Heart right ventricle (tissue), 16 donors: ENCODE data around the gene PGLYRP3. TPM values are rescaled to one million over a fixed set of nuclear protein-coding genes. Genes with fewer than 3 reads are reported as not detected.

ENCODE experiments used
- ATAC-seq, 8 donors: fragments of 200-7000 bp; cut with Tn5 transposase; one replicate each; pipeline ENCODE4 v1.9.1; 2020; ENCODE audit warnings: mild to moderate bottlenecking in 8 of 8, moderate library complexity in 8 of 8, moderate number of reproducible peaks in 1 of 8
- DNase-seq, 2 donors: peaks; one replicate each; pipeline ENCODE4 v3.0.0-alpha.2; 2020
- H3K27ac ChIP-seq, 10 donors: fragments of 200-600 bp; sonication (generic) in 2 of 10; one replicate each; pipeline versions ENCODE4 v1.5.0 to v1.8.0; 2020 to 2022; ENCODE audit warnings: mild to moderate bottlenecking in 3 of 10
- H3K27me3 ChIP-seq, 7 donors: fragments of 200-600 bp; one replicate each; pipeline ENCODE4 v1.8.0; 2021 to 2022; ENCODE audit warnings: mild to moderate bottlenecking in 2 of 7
- H3K36me3 ChIP-seq, 9 donors: fragments of 200-600 bp; sonication (generic) in 1 of 9; one replicate each; pipeline versions ENCODE4 v1.5.0 to v1.8.0; 2020 to 2022; ENCODE audit warnings: mild to moderate bottlenecking in 2 of 9
- H3K4me1 ChIP-seq, 9 donors: fragments of 200-600 bp; sonication (generic) in 1 of 9; one replicate each; pipeline versions ENCODE4 v1.5.0 to v1.8.0; 2020 to 2022; ENCODE audit warnings: mild to moderate bottlenecking in 4 of 9
- H3K4me3 ChIP-seq, 10 donors: fragments of 200-600 bp; sonication (generic) in 2 of 10; one replicate each; pipeline versions ENCODE4 v1.5.0 to v1.8.0; 2020 to 2022; ENCODE audit warnings: mild to moderate bottlenecking in 7 of 10, moderate library complexity in 2 of 10
- H3K9me3 ChIP-seq, 11 donors: fragments of 200-600 bp in 10 of 11; sonication (generic) in 2 of 11; one replicate each; pipeline versions ENCODE4 v1.5.0 to v1.8.0; 2013 to 2022; ENCODE audit warnings: mild to moderate bottlenecking in 2 of 11, control low read depth in 1 of 11, moderate library complexity in 1 of 11
- CTCF ChIP-seq, 9 donors: fragments of 200-600 bp; sonication (generic) in 2 of 9; IDR thresholded peaks; one replicate each; pipeline versions ENCODE4 v1.5.0 to v1.8.0; 2021 to 2022; ENCODE audit warnings: antibody characterized with exemption in 9 of 9, mild to moderate bottlenecking in 5 of 9, moderate library complexity in 1 of 9
- WGBS, 2 donors: extraction: QIAGEN DNeasy Blood & Tissue Kit; methylation state at CpG; one replicate each; pipeline ENCODE4 v1.1.7; 2013; ENCODE audit warnings: inconsistent platforms in 1 of 2; 5-methylcytosine and 5-hydroxymethylcytosine counted together
- intact Hi-C, 10 donors: fragments of 100-400 bp; cut with DNase I; formaldehyde crosslinking; loops; one replicate each; pipeline versions ENCODE4 v1.11.1 to v1.14.2; 2022
- polyA plus RNA-seq, 2 donors: library from polyadenylated mRNA; stranded (reverse); fragments of 200-250 nt; gene quantifications; one replicate each; pipeline ENCODE4 v1.2.3, GENCODE V29; 2013
- total RNA-seq, 10 donors: library from RNA; stranded (reverse); fragmentation: NEBNext Ultra II Directional in 3 of 10; extraction: Animal tissue kit (Norgen Biotek cat#: 25700) in 3 of 10; gene quantifications; one replicate each; pipeline versions ENCODE4 v1.2.1 to v1.2.4, GENCODE V29; 2021 to 2023
- donor health status: Arrhythmogenic right ventricular cardiomyopathy.
- donor health status: ischemic (EF 13 %, LVEDD 7.1; RV severe dilation, severe dysfunction).
- donor health status: healthy with polysubstance abuse.
- donor health status: DM: no; HTN: yes; CAD: no.
- donor health status: DM: no; HTN: no; CAD: no.
- donor health status: ischemic (EF 25% LVEDD 6.9; RV normal size, moderate dysfunction).
- donor health status: ischemic (EF 25% LVEDD 5.7; RV mildly dilated, moderate dysfunction).
- donor health status: healthy.
- donor health status: DM: yes; HTN: yes; CAD: no.
- donor health status: Ischemic cardiomyopathy.
- donor health status: ischemic (EF 35%, LVEDD 5.7; RV mildly dilated, moderate dysfunction).
- donor health status: nonischemic (EF 11% LVEDD 7.7; RV severe dilation, severe dysfunction).
- donor health status: DM: yes; HTN: yes; CAD: no.
- donor health status: PGD.
- donor health status: ischemic (EF 29% LVEDD 5.4; RV normal size, mild dysfunction).
- donor health status: nonischemic (EF 23%, LVEDD 6.1; RV moderate dilation, normal function).

Gene PGLYRP3
- total and polyA plus RNA-seq, 12 donors = not detected

- 78 to 85% methylated on average over 10 of the region's 10 CpGs for WGBS, 2 donors
- Histone ChIP-seq H3K27me3 (peaks cover 0 to 24% (median 12%) of the 10 kb centered on the region in 7 donors), H3K4me1 (no peaks in the 10 kb centered on the region), H3K36me3 (no peaks in the 10 kb centered on the region), H3K4me3 (no peak overlapping the region), H3K9me3 (no peaks in the 10 kb centered on the region), H3K27ac (no peak overlapping the region)
- intact Hi-C loops = no loop called here
- ATAC-seq (no peak), DNase-seq (no peak)
- no peak for TF ChIP-seq CTCF (IDR thresholded peaks at IDR 0.05)
Measured at GRCh38 chr1:153307221-153307600, 5.5 kb downstream of the PGLYRP3 start.

- Histone ChIP-seq H3K36me3 (no peaks in the 10 kb centered on the region), H3K4me3 (no peak overlapping the region), H3K9me3 (no peaks in the 10 kb centered on the region), H3K27me3 (peaks cover 0 to 24% (median 12%) of the 10 kb centered on the region in 7 donors), H3K27ac (no peak overlapping the region), H3K4me1 (no peaks in the 10 kb centered on the region)
- DNase-seq = no peak
- WGBS, 2 donors = 80 to 88% methylated on average over 22 of the region's 22 CpGs
- TF ChIP-seq CTCF (IDR thresholded peaks at IDR 0.05) = no peak
- ATAC-seq = no peak
- intact Hi-C loops = no loop called here
Measured at GRCh38 chr1:153306303-153307220, 6.2 kb downstream of the PGLYRP3 start.

- TF ChIP-seq CTCF (IDR thresholded peaks at IDR 0.05) = no peak
- intact Hi-C loops = no loop called here
- Histone ChIP-seq H3K27ac (no peak overlapping the region), H3K4me3 (no peak overlapping the region), H3K9me3 (no peaks in the 10 kb centered on the region), H3K4me1 (no peaks in the 10 kb centered on the region), H3K36me3 (no peaks in the 10 kb centered on the region), H3K27me3 (peaks cover 0 to 24% (median 12%) of the 10 kb centered on the region in 7 donors)
- DNase-seq = no peak
- no peak for ATAC-seq
- WGBS, 2 donors = 79 to 86% methylated on average over 6 of the region's 6 CpGs
Measured at GRCh38 chr1:153305682-153306081, 7.1 kb downstream of the PGLYRP3 start.

- no peaks in the 10 kb centered on the region for H3K36me3 ChIP-seq
- H3K4me1 ChIP-seq = no peaks in the 10 kb centered on the region
- 45 to 54% methylated on average over 5 of the region's 5 CpGs for WGBS, 2 donors
- peaks cover 0 to 19% (median 9%) of the 10 kb centered on the region in 7 donors for H3K27me3 ChIP-seq
- no peak overlapping the region for H3K4me3 ChIP-seq
- H3K27ac ChIP-seq = no peak overlapping the region
- no peak for DNase-seq
- H3K9me3 ChIP-seq = no peaks in the 10 kb centered on the region
- ATAC-seq = no peak
- intact Hi-C loops = no loop called here
- TF ChIP-seq CTCF (IDR thresholded peaks at IDR 0.05) = no peak
Measured at GRCh38 chr1:153302308-153302707, 10.4 kb downstream of the PGLYRP3 start.
